CD4-positive, alpha-beta T cell treated with Interleukin-15 for 1 hour (primary cell): ENCODE data around the gene CAV2.

Experiments
- DNase-seq: peaks from one replicate; pipeline ENCODE4 v3.0.0-alpha.2; 2020

Gene CAV2

DNA sequence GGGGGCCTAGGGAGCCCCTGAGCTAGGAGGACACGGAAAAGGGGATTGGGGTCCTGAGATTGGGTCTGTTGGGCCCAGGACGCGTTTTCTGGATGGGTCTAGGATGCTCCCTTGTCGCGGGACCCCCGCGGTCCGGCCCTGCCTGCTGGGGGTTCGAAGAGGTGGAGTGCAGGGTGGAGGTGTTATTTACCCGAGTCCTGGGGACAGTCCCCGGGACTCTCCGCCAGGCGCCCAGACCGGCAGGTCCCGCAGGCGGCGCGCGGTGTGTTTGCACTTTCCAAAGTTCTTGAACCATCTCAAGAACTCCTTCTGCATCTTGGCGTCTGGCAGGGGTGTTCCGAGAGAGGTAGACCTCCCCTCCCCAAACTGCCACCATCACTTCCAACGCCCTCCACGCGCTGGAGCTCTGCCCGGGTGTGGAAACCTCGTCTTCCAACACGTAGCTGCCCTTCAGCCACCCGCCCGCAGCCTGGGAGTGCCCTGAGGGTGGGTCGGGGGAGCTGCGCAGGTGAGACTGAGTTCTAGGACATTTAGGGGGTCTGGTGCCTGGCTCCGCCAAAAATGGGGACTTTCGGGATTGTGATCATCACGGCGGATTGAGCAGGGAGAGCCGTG lies 25.9 kb downstream of the CAV2 start:
- DNase-seq, result no peak

DNA sequence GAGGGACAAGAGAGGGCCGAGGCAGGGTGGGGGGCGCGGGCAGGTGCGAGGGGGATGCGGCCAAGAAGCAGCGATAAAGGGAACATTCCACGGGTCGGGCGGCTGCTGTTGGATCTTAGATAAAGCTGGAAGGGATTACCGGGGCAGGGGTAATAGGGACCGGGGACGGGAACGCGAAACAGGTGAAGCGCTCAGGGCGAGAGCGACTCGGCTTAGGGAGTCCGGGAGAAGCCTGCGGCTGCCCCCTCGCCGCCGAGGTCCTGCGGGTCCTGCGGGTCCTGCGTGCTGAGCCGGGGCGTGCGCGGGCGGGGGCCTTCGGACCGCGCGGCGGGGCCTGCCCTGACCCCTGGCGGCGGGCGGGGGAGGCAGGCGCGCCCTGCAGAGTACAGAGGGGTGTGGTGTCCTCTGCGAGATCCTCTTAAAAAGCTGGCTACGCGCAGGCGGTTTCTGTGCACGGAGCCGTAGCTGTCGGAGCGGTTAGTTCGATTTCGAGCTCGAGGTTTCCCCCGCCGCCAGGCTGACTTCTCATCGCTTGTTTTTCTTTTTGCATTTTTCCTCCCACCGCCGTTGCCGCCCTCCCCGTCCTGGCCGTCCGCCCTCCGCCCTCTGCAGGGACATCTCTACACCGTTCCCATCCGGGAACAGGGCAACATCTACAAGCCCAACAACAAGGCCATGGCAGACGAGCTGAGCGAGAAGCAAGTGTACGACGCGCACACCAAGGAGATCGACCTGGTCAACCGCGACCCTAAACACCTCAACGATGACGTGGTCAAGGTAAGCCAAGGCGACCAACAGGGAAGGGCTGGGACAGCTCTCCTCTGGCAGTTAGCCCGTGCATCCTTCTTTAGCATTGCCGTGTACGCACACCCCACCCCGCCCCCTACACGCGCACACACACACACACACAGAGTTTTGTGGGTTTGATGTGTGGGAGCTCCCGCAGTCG lies 26.6 kb downstream of the CAV2 start:
- DNase-seq, result peak; percentile 59

DNA sequence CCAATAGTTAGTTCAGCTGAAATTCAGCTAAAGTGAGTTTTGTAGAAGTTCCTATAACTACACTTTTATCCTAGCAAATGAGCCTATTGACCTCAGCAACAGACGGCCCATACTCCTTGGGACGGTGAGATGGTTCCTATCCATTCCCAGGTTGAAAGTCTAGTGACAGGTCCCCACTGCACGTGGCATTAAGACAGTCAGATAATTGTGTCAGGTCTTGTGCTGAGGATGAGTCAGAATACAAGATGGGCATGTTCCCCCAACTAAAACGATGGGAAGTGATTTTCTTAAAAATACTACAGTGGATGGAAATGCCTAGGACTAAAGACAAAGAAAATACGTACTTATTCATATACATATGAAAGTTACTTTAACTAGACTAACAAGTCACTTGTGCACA lies 27.4 kb downstream of the CAV2 start:
- no peak for DNase-seq

DNA sequence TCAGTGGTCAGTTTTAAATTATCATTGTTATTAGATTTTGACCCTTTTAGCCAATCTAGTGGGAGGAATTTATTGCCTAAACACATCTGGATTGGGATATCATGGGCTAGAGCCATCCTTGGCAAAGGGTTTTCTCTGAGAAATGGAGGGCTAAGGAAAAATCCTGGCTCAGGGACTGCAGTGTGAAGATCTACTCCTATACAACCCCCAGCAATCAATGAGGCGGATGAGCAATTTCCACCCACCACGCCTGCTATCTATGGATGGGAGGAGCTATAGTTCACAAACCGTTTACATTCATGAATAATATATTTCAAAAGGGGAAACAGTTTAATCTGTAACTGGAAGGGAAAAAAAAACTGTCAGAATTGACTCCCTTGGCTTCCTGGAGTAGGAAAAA lies 28.0 kb downstream of the CAV2 start:
- DNase-seq, result no peak

DNA sequence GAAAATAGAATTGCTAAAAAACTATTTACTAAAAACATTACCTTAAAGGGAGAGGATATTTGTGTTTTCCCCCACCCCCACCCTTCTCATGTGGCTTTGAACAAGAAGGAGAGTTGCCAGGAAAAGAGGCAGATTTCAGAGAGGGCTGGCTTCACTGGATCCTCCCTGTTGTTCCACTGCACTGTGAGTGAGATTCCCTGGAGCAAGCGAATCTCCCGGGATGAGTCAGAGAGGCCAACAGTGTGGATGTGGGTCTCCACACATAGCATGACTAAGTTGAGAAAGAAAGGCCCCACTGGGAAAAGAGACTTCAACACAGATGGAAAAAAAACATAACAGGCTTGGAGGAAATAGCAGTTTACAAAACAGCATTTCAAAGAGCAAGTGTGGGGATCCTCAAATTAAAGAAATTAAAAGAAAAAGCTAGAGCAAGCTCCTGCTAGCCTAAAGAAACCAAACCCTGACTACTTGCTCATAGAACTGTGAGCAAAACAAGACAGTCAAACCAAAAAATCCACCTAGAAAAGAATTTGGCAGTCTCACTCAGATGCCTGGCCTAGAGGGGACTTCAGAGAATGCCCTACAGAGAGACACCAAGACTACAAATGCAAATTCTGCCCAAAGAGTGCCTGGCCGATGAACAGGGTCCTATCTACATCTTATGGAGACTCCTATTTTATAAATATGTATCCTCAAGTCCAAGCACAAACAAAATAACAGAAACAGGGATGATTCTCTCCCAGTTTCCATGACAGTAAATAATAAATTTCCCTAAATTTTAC lies 28.7 kb downstream of the CAV2 start:
- DNase-seq, result no peak

DNA sequence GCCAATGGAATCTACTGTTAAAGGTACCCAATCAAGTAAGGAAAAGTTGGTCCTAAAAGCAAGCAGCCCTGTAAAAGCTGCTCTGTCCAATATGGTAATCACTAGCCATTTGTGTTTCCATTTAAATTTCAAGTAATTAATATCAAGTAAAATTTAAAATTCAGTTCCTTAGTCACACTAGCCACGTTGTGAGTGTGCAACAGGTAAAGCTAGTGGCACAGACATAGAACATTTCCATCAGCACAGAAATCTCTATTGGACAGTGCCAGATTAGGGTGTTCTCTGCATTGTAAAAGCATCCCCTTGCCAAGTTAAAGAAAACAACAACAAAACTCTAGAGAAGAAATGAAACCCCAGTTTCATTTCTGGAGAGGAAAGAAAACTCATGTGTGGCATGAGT lies 29.7 kb downstream of the CAV2 start:
- DNase-seq, result no peak

DNA sequence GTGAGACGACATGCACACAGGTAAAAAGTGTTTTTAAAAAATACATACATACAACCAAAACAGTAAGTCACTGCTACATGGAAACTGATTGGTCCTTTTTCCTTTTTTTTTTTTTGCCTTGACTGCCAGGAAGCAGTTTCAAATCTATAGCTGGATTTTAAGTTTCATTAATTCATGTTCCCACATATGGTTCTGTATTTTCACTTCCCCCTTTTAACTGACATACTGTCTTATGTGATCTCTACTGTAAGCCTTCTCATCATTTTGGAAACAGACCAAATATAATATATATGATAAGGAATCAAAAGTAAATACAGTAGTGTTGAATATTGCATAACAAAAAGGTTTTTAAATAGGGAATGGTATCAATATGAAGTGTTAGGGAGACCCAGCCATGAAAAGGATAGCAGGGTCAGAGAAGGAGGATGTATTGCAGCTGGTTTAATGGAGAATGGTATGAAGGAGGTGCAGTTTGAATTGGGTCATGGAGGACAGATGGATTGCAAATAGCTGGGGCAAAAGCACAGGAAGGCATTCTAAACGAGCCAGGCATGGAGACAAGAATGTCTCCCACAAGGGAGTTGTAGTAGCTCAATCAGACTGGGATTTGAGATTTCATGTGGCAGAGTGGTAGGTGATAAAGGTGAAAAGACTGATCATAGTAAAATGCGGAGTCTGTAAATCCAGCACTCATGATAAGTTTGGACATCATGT lies 30.7 kb downstream of the CAV2 start:
- no peak for DNase-seq

DNA sequence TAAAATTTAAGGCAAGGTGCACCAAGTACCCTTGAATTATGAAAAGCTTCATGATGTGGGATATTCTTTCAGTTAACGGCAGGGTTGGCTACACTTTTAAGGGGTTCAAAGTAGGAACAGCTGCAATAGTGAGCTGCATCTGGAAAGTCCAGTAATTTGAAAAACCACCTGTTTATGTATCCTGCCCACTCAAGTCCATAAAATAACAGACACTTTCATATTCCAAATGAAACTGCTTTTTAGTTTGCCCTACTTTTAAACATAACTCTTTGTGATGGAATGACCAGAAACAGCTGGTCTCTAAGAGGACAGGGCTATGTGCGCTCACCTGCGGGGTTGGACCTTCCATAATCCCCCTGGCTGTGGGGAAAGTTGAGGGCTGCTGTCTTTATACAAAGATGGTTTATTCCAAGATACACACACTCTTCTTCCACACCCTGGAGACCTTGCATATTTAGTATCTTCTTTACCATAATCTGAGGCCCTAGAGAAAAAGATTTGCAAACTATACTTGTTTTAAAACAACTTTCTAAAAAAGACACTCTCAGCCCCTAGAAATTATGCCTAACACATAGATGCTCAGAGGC lies 32.7 kb downstream of the CAV2 start:
- DNase-seq, result no peak

DNA sequence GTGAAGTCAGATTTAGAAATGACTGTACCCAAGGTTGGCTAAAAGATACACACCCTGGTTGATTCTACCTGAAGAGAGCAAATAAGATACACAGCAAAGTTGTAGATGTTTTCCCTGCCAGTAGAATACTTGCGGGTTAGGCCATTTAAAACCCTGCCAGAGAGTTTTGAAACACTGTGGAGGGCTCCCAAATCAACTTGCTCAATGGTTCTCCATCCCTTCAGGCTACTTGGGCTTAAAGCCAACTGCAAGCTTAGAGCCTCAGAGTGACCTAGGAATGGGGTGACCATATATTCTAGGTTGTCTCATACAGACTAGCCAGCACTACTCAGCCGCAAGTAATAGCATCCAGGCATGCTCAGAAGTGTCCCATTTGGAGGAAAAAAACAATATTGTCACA lies 35.3 kb downstream of the CAV2 start:
- no peak for DNase-seq

DNA sequence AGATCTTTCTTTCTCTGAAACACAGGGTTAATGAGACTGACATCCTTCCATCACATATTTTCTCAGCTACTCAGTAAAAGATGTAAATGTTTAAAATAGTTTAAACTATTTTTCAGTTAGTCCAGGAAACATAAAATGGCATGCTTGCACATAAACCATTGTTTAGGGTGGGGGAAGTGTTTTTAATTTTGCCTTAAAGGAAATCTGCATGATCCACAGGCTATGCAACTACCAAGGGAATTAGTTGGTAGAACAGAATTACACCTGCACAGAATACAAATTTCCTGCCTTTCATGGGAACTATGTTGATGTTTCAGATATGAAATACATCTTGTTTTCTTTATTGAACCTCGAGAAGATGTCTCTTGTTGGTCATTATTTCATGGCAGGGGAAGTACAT lies 35.9 kb downstream of the CAV2 start:
- no peak for DNase-seq

DNA sequence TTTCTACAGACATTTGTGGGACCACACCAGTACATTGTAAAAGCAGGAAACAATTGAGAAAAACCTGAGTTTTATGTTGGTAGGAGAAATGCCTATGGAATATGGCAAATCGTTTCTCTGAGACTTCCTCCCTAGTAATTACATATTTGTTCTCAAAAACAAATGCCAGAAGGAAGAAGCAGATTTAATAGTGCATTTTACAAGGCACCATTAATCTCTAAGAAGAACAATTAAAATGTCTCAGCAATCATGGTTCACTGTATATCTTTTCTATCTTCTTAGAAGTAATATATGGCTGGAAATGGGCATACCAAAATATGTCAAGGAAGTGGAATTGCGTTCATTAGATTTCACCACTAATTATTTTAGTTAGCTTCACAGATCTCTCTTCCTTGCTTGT lies 38.6 kb downstream of the CAV2 start:
- DNase-seq, result no peak

DNA sequence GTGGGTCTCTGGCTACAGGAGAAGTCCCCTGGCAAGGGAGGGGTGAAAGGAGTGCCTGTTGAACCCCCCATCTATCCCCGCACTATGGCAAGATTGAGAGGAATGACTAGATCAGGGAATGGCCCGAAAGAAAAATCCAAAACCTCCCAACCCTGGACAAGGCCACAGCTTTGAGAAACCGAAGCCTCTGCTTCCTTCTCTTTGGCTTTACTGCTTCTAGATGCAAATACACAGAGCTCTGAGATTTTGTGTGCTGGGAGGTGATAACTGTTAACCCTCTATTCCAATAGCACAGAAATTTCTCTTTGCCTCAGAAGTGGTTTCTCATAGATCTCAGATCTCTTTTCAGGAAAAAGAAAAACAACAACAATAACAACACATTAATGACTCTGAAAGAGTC lies 40.3 kb downstream of the CAV2 start:
- DNase-seq, result no peak

DNA sequence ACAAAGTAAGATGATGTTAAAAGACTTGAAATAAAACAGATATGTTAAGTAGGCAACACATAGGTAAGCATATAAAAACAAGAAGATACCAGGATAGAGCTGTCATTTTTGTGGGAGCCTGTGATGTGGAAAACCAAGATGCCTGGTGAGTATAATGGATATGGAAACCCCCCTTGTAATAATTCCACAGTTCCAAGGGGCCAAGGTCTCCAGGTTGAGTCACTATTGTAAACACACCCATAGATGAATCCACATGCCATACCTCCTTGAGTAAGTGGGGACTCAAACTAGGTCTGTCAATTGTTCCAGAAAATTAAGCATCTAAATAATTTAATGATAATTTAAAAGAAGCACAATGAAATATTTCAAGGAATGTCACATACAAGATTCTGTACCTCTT lies 41.2 kb downstream of the CAV2 start:
- no peak for DNase-seq

DNA sequence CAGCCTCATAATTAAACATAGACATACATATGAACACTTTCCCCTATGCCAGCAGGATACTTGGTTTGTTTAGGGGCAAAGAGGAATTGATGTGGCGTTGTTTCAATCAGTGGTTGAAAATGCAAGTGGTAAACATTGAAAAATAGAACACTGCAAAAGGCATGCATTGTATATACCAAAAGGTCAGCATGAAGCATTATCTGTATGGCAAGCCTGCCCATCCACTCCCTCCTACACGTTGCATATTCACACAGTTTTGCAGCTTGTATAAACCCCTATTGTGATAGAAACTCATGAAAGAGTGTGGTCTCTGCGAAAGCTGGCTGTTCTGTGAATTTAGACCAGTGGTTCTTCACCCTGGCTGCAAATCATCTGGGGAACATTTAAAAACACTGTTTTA lies 42.4 kb downstream of the CAV2 start:
- DNase-seq, result no peak

DNA sequence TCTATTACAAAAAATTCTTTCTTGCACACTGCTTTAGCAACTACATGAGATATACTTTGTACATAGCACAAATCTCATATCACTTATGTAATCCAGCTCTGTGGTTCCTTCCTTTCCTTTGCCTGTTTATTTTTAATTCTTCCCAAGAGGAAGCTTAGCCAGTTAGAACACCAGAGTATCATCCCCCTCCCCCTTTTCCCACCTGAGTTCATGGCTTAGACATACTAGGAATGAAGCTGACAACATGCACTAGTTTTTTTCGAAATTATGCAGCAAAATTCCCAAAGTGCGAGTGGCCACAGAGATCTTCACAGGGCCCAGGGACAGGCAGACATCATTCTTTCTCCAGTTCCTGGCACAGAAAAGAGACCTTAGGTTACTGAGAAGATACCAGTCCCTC lies 43.1 kb downstream of the CAV2 start:
- DNase-seq, result no peak

DNA sequence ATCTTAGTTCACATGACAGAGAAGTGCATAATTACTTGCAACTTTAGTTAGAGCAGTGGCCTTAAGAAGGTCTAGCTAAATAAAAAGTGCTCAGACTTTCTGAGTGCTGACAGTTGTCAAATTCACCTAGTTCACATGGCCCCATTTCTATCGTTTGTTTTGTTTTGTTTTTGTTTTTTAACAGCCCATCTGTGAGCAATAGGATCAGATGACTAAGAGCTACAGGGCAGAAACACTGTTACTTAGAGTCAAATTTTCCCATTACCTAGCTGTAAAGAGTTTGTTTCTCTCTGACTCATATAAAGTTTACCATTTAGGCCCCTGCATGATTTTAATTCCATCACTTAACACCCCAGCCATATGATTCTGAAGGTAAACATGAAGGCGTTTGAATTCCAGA lies 44.1 kb downstream of the CAV2 start:
- no peak for DNase-seq

DNA sequence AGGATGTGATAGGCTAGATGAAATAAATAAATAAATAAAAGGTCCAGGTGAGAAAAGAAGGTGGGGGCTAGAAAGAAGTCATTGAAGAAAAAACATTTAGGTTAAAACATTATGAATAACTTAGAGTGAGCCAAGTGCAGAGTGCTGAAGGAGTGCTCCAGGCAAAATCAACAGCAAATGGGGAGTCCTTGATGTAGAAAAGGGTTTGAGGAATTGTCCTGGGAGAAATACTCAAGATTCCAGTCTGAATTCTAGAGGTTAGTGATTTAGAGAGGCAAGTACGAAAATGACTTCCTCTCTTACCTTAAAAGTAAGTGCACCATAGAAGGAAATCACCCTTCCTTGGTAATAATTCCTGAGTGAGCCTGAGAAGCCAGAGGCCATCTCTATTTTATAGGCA lies 44.9 kb downstream of the CAV2 start:
- DNase-seq, result no peak

DNA sequence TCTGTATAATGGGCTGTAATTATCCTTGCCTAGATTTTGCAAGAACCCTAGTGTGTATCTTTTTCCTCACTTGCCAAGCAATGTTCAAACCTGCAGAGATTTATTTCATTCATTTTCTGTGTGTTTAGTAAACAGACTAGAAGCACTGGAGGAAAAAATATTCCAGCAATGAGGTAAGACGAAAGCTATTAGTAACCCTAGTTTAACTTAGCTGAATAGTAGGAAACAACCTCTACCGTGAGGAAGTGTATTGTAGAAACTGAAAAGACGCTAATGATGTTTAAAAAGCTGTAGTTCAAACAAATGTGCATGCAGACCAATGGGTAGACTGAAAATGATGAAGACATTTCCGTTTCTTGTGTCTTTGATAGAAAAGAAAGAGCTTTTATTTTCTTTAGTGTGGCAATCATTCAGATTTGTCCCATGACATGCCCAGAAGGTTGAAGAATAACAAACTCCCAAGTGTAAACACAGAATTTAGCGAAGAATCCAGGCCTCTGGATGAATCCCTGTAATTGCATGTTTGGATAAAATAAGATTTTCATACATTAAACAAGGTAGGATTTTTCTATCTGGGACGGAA lies 46.0 kb downstream of the CAV2 start:
- DNase-seq, result no peak

DNA sequence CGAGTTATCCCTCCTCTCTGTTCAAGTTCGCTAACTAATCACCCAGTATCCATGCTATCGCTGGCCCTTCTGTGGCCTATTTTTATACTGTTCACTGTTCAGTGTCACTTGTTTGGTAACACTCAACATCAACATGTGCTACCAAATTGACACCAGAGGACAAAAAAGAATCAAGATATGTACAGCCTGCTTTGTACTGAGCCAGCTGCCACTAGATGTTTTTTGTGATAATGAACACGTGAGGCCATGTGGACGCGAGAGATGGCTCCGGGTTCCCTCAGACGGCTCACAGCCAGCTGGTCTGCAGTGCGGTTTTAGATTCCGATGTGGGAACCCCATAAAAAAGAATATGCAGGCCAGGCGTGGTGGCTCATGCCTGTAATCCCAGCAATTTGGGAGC lies 46.5 kb downstream of the CAV2 start:
- no peak for DNase-seq

DNA sequence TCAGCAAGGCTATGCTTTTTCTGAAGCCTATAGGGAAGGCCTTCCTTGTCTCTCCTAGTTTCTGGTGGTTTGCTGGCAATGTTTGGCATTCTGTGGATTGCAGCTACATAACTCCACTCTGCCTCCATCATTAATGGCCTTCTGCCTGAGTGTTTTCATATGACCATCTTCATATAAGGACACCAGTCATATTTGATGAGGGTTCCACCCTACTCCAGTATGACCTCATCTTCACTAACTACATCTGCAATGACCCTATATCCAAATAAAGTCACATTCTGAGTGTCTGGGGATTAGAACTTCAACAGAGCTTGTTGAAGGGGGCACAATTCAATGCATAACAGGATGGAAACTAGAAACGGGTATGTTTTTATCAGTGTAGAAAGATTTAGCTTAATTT lies 47.4 kb downstream of the CAV2 start:
- no peak for DNase-seq

DNA sequence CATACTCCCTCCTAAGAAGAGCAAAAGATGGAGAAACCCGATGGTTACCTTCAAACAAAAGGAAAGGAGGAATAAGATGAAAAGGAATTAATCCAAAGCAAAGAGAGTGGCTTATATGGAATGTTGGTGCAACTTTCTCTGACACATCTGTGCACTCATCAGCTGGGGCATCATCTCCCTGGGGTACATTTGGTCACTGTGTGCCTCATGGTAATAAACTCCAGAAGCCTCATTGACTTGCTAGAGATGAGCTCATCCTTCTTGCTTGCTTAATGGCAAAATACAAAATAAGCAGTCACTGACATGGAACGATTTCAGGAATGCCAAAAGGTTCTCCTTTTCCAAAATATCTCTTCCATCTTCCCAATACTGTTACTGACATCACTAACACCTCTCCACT lies 47.8 kb downstream of the CAV2 start:
- no peak for DNase-seq

DNA sequence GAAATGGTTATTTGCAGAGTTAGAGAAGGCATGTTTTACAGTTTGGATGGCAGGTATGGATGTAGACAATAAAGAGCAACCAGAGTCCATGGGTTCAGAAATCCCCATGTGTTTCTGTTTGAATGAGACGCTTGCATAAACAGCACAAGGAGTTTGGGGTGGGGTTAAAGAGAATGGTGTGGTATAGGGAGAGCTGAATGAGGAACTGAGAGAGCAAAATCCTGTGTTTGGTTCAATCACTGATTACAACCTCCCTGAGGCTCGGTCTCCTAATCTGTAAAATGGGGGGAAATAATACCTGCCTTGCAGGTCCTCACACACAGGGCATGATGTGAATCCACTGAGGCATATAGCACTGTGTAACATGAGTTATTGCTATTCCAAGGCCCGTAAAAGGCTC lies 49.0 kb downstream of the CAV2 start:
- no peak for DNase-seq
